ENCODE measurements around the gene PDLIM5.
A peak's percentile ranks its signal among the peaks of the same experiment; 100 is the strongest.
"Not testable (repeated sequence)": the region's sequence is repeated elsewhere in the genome, so short reads cannot be mapped to it uniquely, and the experiment has no call there.

The PDLIM5 gene

GRCh38 chr4:94462572-94462971 lies 10.8 kb downstream of the PDLIM5 start:
- no peak for DNase-seq (ENCODE audit: low read depth)

GRCh38 chr4:94463771-94464170 lies 12.0 kb downstream of the PDLIM5 start:
- no peak for DNase-seq (ENCODE audit: low read depth)

DNA sequence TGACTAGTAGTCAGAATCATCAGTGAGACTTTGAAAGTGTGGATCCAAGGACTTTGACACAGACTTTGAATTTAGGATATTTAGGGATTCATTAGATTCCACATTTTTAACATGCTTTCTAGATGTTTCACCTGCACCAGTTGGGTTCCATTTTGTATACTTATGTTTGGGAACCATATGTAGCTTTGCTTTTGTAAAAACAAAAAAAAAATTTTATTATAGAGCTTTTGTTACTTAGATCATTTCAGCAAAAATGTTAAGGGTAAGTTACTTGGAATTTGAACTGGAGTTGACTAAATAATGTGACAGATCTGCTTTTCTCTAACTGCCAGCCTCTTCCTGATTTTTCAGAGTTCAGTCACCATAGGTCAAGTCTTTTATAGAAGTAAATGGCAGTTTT lies 14.6 kb downstream of the PDLIM5 start:
- DNase-seq (ENCODE audit: low read depth), result no peak

- no peak for DNase-seq (ENCODE audit: low read depth)
Observed at GRCh38 chr4:94466923-94467322, 15.2 kb downstream of the PDLIM5 start.

DNA sequence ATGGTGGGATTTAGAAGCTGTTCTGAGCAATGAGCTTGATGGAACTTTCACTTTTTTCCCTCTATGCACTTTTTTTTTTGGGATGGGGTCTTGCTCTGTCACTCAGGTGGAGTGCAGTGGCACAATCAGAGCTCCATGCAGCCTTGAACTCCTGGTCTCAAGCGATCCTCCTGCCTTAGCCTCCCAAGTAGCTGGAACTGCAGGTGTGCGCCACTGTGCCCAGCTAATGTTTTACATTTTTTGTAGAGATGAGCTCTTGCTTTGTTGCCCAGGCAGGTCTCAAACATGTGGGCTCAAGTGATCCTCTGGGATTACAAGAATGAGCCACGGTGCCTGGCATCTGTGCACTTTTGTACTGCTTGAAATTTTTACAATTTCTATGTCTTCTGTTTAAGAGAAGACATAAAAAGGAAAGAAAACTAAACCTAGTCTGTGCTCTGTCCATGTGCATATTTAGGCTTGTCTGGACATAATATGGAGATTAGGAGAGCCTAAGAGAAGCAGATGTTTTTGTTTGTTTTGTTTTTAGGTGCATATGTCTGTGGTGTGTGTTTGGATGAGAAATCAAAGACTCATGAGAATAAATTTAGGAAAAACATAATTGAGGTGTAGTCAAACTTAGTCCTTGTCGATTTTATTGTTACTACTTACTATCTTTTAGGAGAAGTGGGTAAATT lies 16.5 kb downstream of the PDLIM5 start:
- DNase-seq (ENCODE audit: low read depth), result no peak

DNA sequence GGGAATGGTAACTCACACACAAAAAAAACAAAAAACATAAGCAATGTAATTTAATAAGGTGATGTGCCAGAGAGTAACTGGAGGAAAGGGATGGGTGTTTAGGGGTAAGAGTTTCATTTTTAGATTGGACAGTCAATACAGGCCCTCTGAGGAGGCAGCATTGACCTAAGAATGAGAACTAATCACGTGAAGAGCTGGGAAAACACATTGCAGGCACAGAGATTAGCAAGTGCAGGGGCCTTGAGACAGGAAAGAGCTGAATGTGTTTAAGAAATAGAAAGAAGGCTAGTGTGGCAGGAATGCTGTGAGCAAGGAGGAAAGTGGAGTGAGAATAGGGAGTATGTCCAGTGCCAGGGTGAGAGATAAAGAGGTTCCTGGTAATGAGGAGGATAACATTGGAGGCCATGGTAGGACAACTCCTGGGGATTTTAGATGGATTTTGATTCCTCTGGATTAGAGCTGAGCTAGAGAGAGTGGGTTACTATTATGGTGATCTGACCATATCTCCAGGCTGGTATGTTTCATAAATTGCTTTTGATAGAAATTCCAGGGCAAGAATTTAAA lies 17.6 kb downstream of the PDLIM5 start:
- DNase-seq (ENCODE audit: low read depth), result no peak

GRCh38 chr4:94470132-94470531 lies 18.4 kb downstream of the PDLIM5 start:
- no peak for DNase-seq (ENCODE audit: low read depth)

- DNase-seq (ENCODE audit: low read depth), result not testable (repeated sequence)
Observed at GRCh38 chr4:94470782-94471181, 19.0 kb downstream of the PDLIM5 start.

- peak; percentile 66 for DNase-seq (ENCODE audit: low read depth)
Observed at GRCh38 chr4:94472056-94472826, 20.5 kb downstream of the PDLIM5 start.

DNA sequence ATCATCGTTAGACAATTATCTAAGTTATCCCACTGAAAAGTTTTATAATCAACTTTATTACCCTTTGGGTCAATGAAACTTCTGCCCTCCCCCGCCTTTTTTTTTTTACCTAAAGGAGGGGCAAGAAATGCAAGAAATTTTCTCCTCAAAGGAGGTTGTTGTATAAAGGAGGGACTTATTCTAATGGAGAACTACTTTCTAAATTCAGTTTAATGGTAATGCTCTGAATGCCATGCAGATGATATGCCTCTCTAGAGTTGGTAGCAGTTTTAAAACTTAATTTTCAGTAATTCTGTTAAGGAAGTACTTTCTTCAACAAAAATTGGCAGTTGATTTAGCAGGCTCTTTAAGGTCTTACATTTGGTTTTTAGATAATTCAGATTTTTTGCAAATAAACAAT lies 23.3 kb downstream of the PDLIM5 start:
- DNase-seq (ENCODE audit: low read depth), result no peak

DNA sequence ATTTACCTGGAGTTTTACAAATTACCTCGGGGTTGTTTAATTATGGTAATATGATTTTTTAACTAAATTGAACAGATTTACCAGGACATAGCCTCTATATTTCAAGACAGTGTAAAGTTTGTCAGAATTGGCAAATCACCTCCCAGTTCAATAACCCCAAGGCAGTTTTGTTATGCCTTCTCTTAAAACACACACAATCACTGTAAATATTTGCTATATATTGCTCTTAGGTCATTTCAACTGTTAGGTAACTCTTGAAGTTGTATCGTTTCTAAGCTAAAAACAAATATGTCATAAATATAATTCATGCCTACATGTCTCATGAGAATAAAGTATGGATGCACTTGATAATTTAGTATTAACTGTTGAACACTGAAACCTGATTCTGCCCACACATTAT lies 24.1 kb downstream of the PDLIM5 start:
- no peak for DNase-seq (ENCODE audit: low read depth)

- no peak for DNase-seq (ENCODE audit: low read depth)
Observed at GRCh38 chr4:94477227-94477626, 25.5 kb downstream of the PDLIM5 start.

DNA sequence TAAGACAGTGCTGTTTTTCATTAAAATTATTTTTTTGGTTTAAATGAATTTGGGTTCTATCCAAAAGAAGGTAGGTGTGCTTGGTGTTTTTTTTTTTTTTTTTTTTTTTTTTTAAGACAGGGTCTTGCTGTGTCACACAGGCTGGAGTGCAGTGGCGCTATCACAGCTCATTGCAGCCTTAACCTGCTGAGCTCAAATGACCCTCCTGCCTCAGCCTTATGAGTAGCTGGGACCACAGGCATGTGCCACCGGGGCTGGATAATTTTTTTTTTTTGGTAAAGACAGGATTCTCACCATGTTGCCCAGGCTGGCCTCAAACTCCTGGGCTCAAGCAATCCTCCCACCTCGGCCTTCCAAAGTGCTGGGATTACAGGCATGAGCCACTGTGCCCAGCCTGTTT lies 27.1 kb downstream of the PDLIM5 start:
- not testable (repeated sequence) for DNase-seq (ENCODE audit: low read depth)

GRCh38 chr4:94479358-94480141 lies 27.8 kb downstream of the PDLIM5 start:
- no peak for DNase-seq (ENCODE audit: low read depth)

- DNase-seq (ENCODE audit: low read depth), result no peak
Observed at GRCh38 chr4:94480362-94480951, 28.7 kb downstream of the PDLIM5 start.

- no peak for DNase-seq (ENCODE audit: low read depth)
Observed at GRCh38 chr4:94483895-94484294, 32.2 kb downstream of the PDLIM5 start.

DNA sequence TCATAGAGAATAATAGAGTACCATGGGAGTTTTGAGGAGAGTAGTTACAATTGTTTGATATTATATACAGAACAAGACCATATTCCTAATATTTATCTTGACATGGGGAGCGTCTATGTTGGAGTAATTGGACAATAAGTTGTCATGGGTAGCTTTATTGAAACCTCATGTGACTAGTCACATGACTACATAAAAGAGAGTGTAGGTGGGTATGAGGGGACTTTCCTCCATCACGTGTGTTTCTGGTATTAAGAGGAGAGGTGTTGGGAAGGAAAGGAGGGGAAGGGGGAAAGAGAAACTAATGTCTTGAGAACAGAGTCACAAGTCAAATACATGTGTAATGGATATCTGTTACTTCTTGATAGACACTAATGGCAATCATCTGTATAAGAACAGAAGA lies 33.1 kb downstream of the PDLIM5 start:
- no peak for DNase-seq (ENCODE audit: low read depth)

DNA sequence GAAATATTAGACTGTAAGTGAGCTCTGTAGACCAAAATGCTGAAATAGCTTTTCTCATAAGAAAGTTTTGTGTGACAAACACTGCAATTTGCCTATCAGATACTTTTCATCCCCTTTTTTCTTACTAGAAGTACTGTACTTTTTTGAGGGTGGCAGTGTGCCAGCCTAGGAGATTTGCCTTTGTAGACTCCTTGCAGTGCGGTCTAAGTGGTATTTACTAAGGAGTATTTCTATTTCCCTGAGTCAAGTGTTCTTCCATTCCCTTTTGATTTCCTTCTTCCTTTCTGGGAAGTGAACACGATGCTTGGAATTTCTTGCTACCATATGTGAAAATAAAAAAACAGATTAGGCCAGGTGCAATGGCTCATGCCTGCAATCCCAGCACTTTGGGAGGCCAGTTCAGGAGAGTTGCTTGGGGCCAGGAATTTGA lies 34.6 kb downstream of the PDLIM5 start:
- no peak for DNase-seq (ENCODE audit: low read depth)

DNA sequence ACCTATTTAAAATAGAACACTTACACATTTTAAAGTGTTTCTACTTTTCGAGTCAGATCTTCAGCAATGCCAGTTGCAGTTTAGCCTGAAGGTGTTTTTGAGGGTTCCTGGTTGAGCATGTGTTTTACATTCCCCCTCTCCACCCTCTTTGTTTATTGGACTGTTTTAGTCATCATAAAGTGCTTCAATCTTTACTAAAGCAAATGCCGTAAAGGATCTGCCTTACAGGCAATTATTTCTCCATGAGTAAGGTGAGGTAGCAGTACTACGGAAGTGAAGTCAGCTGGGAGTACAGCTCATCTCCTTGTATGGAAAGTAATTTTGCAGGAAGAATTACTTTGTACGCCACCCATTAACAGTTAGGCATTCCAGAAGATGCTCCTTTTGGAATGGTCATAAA lies 36.9 kb downstream of the PDLIM5 start:
- DNase-seq (ENCODE audit: low read depth), result no peak

DNA sequence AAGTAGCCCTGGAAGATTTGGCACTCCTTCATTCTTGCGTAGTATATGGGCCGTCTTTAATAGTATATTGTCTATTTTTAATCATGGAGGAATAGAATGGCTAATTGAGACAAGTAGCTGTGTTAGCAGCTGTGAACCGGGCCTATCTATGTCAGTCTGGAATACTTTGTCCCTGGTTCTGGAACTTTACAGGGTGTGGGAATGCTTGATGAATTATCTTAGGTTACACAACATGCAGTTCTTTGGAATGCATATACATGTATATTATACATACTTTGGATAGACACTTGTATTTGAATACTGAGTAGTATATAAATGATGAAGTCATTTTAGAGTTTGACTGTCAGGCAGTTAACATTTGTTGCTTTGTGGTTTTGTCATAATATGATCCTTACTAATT lies 37.4 kb downstream of the PDLIM5 start:
- DNase-seq (ENCODE audit: low read depth), result no peak

DNA sequence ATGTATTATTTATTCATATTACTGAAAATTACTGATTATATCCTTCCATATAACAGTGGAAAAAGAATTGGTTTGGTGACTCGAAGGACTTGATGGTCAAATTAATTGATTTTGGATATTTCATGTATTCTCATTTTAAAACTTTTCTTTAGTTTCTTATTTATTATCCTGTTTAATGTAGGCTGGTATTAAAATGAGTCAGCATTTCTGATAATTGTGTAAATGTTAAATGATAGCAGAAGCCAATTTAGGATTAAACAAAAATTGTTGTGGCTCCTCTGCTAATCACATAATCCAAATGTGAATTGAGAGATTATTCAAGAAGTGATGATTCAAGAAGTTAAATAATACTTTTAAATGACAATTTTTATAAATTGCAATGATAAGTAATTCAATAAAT lies 38.7 kb downstream of the PDLIM5 start:
- no peak for DNase-seq (ENCODE audit: low read depth)

GRCh38 chr4:94491322-94491721 lies 39.6 kb downstream of the PDLIM5 start:
- DNase-seq (ENCODE audit: low read depth), result no peak

Data from stromal cell of bone marrow (primary cell).